ENCODE results near the gene PRR32.
"Not testable (repeated sequence)": the region's sequence is repeated elsewhere in the genome, so short reads cannot be mapped to it uniquely, and the experiment has no call there.

Gene PRR32, protein sequence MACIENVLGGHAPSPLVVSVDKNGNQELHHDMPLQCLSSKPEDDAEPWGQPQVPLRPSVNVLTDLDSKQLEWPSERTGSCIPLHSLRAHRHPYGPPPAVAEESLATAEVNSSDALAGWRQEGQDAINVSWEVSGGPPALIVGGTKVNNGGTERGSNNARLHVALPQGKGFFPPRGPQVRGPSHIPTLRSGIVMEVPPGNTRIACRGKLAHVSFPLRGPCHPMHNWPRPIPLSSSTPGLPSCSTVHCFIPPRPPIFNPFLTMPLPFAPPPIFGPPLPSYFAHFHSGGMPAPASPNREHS

DNA sequence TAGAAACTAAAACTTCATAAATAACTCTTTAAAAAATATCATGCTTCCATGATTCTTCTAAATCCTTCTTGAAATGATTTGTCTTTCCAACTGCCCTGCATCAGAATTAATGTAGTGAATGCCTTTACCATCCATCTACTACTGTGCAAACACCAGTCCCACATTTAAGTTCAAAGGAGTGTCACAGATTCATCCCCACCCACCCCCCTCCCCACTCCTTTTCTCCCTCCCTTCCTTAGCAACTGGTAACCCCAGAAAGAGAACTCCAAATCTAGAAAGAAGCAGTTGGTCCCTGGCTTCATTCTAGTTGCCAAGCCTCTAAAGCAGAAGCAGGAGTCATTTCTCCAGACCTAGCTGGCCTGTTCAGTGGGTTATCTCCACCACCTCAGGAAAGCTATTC lies at the start of gene PRR32:
Gene PRR32, plus strand, starts transcription at position 301 of the 400 bp plus-strand sequence. CDS start 115 bp downstream, outside the sequence.
- no peak for DNase-seq (ENCODE audit: low read depth)

DNA sequence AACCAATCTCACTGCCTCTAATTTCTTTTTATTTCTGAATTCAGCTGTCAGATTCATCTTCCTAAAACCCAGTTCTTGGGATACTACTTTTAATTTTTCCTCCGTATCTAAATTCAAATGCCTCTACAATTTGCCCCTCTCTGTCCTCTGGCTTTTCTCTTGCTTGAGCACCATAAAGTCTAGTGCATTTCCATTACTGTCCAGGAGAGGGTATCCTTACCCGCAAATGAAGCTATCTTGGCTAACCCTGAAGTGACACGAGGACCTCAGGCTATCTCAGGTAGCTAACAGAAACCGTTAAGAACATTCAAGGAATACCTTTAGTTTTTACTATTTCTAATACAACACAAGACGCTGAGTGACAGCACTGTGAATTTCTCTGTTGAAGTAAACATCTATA lies 49.4 kb upstream of the PRR32 start:
- no peak for DNase-seq (ENCODE audit: low read depth)

DNA sequence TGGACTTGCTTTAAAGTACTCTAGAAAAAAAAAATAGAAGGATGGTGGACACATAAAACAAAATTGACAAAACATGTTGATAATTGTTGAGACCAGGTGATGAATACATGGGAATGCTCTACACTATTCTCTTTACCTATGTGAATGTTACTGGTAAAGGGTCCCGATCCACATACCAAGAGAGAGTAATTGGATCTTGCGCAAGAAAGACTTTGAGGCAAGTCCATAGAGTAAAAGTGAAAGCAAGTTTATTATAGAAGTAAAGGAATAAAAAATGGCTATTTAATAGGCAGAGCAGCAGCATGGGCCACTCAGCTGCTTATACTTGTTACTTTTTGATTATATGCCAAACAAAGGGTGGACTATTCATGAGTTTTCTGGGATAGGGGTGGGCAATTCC lies 34.0 kb upstream of the PRR32 start:
- DNase-seq (ENCODE audit: low read depth), result no peak

DNA sequence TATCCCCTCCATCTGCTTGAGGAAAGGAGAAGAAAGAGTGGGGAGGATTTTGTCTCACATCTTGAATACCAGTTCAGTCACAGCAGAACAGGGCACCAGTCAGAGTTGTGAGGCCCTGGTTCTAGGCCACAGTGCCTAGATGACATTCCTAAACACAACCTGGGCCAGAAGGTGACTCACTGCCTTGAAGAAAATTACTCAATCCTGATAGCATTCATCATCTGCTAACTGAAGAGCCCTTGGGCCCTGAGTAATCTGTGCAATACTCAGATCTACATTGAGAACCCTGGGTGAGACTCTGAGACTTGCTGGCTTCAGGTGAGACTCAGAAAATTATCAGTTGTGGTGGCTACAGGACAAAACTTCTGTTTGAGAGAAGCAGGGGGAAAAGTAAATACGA lies 20.5 kb upstream of the PRR32 start:
- DNase-seq (ENCODE audit: low read depth), result no peak

DNA sequence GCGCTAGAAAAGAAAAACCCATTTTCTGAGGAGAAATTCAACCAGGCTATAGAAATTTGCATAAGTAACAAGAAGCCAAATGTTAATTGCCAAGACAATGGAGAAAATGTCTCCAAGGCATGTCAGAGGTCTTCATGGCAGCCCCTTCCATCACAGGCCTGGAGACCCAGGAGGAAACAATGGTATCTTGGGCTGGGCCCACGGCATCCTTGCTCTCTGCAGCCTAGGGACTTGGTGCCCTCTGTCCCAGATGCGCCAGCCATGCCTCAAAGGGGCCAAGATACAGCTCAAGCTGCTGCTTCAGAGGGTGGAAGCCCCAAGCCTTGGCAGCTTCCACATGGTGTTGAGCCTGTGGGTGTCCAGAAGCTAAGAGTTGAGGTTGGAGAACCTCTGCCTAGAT lies 12.7 kb upstream of the PRR32 start:
- DNase-seq (ENCODE audit: low read depth), result not testable (repeated sequence)

DNA sequence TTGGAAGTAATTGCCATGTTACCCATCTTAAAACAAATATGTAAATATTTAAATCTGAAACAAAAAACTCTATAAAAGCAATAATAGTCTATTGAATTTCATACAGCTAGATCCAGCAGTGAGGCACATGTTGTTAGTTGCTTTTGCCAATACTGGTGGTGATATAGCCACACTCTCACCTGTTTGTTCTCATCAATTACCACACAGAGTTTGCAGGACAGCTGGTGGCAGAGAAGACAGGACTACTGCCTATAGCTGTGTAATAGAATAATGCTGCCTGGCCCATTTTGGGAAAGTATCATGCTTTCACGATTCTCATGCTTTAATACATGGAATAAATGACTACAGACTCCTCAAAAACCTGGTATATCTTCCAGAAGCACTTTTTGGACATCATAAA lies 3.7 kb upstream of the PRR32 start:
- DNase-seq (ENCODE audit: low read depth), result no peak

DNA sequence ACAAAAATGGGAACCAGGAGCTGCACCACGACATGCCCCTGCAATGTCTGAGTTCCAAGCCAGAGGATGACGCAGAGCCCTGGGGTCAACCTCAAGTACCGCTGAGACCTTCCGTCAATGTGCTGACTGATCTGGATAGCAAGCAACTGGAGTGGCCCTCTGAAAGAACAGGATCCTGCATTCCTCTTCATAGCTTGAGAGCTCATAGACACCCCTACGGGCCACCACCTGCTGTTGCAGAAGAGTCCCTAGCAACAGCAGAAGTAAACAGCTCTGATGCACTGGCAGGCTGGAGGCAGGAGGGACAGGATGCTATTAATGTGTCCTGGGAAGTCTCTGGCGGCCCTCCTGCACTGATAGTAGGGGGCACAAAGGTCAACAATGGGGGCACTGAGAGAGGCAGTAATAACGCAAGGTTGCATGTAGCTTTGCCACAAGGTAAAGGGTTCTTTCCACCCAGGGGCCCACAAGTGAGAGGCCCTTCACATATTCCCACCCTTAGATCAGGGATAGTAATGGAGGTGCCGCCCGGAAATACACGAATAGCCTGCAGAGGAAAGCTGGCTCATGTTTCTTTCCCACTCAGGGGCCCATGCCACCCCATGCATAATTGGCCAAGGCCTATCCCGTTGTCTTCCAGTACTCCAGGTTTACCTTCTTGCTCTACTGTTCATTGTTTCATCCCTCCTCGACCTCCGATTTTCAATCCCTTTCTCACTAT lies 1.3 kb downstream of the PRR32 start:
- DNase-seq (ENCODE audit: low read depth), result no peak

DNA sequence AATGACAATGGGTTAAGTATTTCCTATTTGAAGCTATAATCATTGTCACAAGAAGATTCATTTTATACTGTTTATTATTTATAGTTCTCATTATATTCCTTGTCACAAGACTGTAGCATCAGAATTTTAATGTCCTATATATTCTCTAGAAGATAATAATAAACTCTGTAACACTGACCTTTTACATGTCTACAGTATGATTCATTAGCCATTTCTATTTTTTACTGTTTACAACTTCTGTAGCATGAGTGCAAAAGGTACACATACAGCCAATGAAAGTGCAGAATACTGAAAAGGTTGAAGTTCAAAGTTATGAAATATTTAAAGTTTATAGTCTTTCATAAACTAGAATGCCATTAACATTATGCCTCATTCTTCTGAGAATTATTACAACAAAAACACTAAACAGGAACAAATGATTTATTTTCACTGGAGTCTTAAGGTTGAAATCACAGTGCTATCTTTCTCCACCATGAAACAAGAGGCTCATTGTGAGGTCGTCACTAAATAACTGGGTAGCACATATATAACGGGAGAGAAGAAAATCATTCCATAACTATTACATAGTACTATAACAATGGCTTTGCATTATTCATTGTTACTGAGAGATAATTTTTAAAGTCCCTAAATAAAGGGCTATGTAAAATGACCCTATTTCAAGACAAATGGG lies 4.9 kb downstream of the PRR32 start:
- DNase-seq (ENCODE audit: low read depth), result no peak

DNA sequence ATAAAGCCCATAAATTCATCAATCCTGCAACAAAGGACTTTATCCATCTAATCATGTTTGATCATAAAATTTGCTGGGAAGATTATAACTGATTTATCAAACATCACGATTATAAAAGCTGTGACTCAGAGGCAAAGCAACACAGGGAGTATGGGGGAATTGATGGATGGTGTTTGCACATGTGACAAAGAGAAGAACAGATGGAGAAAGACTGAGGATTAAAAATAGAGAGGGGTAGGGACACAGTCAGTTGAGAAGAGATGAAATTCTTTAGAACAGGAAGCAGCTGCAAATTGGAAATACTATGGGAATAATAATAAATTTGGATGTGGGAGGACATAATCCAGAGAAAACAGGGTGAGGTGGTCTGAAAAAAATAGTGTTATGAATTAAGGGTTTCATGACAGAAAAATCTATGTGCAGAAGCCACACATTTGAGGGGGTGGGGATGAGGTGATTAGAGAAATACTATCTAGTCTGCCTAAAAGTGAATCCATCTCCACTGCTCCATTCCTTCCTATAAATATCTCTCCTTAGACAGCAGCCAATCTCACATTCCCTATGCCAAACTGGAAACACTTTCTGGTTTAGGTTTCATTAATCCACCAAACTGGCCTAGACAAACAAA lies 6.2 kb downstream of the PRR32 start:
- no peak for DNase-seq (ENCODE audit: low read depth)

DNA sequence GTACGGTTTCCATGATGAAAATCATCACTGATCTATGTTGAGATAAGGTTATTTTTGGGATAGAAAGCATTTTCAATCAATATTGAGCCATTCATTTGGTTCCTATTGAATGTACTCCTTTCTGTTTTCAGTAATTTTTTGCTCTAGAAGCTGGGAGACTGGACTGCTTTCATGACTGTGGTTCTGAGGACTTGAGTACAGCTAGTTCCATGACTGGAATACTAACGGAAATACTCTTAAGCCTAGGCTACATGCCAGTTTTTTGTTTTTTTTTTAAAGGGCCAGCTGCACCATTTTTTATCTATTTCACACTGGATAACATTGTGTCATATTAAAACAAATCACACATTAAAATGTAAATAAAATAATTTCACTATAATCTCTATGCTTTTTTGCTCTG lies 16.7 kb downstream of the PRR32 start:
- DNase-seq (ENCODE audit: low read depth), result no peak

DNA sequence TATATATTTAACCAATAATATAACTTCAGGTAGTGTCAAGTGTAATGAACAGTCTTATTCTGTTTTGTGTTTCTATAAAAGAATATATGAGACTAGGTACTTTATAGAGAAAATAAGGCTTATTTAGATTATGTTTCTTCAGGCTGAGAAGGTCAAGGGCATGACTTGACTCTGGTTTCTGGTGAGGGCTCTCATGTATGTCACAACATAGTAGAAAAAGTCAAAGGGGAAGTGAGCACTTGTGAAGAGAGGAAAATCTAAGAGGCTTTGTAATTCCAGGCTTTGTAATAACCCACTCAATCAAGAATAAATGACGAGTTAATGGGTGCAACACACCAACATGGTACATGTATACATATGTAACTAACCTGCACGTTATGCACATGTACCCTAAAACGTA lies 27.6 kb downstream of the PRR32 start:
- no peak for DNase-seq (ENCODE audit: low read depth)

DNA sequence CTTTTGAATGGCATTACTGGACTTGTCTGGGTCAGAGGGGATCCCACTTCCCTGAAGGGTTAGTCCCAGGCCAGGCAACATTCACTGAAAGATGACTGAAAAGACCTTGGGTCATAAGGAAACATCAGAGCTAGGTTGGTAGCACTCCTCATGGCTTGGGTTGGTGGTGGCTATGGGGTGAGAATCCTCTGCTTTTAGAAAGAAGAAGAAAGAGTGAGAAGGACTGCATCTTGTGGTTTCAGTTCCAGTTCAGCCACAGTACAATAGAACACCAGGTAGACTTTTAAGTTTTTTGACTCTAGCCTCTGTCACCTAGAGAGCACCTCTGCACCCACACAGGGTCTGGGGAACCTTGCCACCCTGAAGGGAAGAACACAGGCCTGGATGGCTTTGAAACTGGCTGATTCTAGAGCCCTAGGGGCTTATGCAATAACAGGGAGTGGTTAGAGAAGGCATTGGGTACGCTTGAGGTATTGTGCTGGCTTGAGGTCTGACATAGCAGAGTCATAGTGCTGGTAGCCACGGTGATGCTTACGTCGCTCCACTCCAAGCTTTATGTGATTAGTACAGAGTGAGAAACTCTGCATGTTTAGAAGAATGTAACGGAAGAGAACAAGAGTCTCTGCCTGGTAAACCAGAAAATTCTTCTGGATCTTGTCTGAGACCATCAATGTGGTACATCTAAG lies 36.5 kb downstream of the PRR32 start:
- DNase-seq (ENCODE audit: low read depth), result no peak

Measured in stimulated activated CD8-positive, alpha-beta memory T cell treated with anti-CD3 and anti-CD28 coated beads, Interleukin-15, amount 100 ng/mL, for 1 hour (primary cell).